CD4-positive, alpha-beta memory T cell (primary cell): ENCODE results near the gene MRPL28. TPM values are rescaled to one million over a fixed set of nuclear protein-coding genes. Genes with fewer than 3 reads are reported as not detected.
A peak's percentile ranks its signal among the peaks of the same experiment; 100 is the strongest.

ENCODE experiments used
- CTCF ChIA-PET: fragments of 350-600 bp; sonication (Branson Sonifier 250); formaldehyde crosslinking; loops from one replicate; lab custom pipeline; 2021; ENCODE audit warnings: inconsistent platforms; ENCODE audit not compliant: partially characterized antibody; lab: Charles Lee
- POLR2A ChIA-PET: fragments of 350-600 bp; sonication (Branson Sonifier 250); formaldehyde crosslinking; loops from one replicate; lab custom pipeline; 2021; ENCODE audit not compliant: partially characterized antibody; lab: Charles Lee
- DNase-seq, 5 donors: peaks; one replicate each; pipeline versions ENCODE4 v3.0.0 to v3.0.0-alpha.2; 2020 to 2022; ENCODE audit warnings: mixed read lengths in 1 of 5
- H3K27ac ChIP-seq: one replicate; pipeline ENCODE4 v1.7.0; 2013; ENCODE audit warnings: low read depth, low read length
- H3K27me3 ChIP-seq: 2 replicates; pipeline ENCODE4 v1.7.0; 2013; ENCODE audit warnings: mild to moderate bottlenecking, low read length, moderate library complexity; ENCODE audit not compliant: insufficient read depth
- H3K36me3 ChIP-seq: 2 replicates; pipeline ENCODE4 v1.7.0; 2013; ENCODE audit warnings: mild to moderate bottlenecking, low read length, moderate library complexity; ENCODE audit not compliant: insufficient read depth
- H3K4me1 ChIP-seq: 2 replicates; pipeline ENCODE4 v1.7.0; 2013; ENCODE audit warnings: mild to moderate bottlenecking, low read length, moderate library complexity; ENCODE audit not compliant: insufficient read depth
- H3K4me3 ChIP-seq, 2 donors: one replicate each; pipeline ENCODE4 v1.7.0; 2013; ENCODE audit warnings: low read length in 2 of 2, mild to moderate bottlenecking in 1 of 2
- H3K9me3 ChIP-seq, 2 donors: one replicate each; pipeline ENCODE4 v1.7.0; 2013; ENCODE audit warnings: low read length in 2 of 2, control low read depth in 1 of 2; ENCODE audit not compliant: control insufficient read depth in 1 of 2
- H3K27ac Mint-ChIP-seq, 7 donors: one replicate each; pipeline ENCODE4 v1.8.0; 2020 to 2021; ENCODE audit warnings: mixed read lengths in 7 of 7, mild to moderate bottlenecking in 6 of 7, inconsistent platforms in 3 of 7, moderate library complexity in 3 of 7
- H3K27me3 Mint-ChIP-seq, 2 donors: one replicate each; pipeline ENCODE4 v1.8.0; 2020 to 2021; ENCODE audit warnings: mixed read lengths in 2 of 2
- H3K36me3 Mint-ChIP-seq, 2 donors: one replicate each; pipeline ENCODE4 v1.8.0; 2020 to 2021; ENCODE audit warnings: mixed read lengths in 2 of 2, inconsistent platforms in 1 of 2, mild to moderate bottlenecking in 1 of 2
- H3K4me1 Mint-ChIP-seq, 4 donors: one replicate each; pipeline ENCODE4 v1.8.0; 2020 to 2021; ENCODE audit warnings: mixed read lengths in 4 of 4, mild to moderate bottlenecking in 1 of 4
- H3K4me3 Mint-ChIP-seq, 8 donors: one replicate each; pipeline ENCODE4 v1.8.0; 2020 to 2021; ENCODE audit warnings: mixed read lengths in 8 of 8, mild to moderate bottlenecking in 7 of 8, moderate library complexity in 6 of 8, inconsistent platforms in 3 of 8
- H3K9me3 Mint-ChIP-seq, 8 donors: one replicate each; pipeline ENCODE4 v1.8.0; 2020 to 2021; ENCODE audit warnings: mixed read lengths in 8 of 8, mild to moderate bottlenecking in 5 of 8, inconsistent platforms in 3 of 8, moderate library complexity in 1 of 8
- intact Hi-C: fragments of 100-400 bp; cut with micrococcal nuclease; formaldehyde crosslinking; loops from one replicate; pipeline ENCODE4 v1.15.1; 2023
- polyA plus RNA-seq, 2 donors: library from polyadenylated mRNA; unstranded; fragments of 300-500 nt; fragmentation: Illumina TruSeq; gene quantifications; one replicate each; pipeline ENCODE4 v1.2.3, GENCODE V29; 2021
- total RNA-seq, 2 experiments: library from RNA; stranded (reverse); gene quantifications; one replicate each; pipeline ENCODE4 v1.2.3, GENCODE V29; 2021

Gene MRPL28
- total and polyA plus RNA-seq, 4 experiments from 2014 or later: 27.9 to 59.2 (median 43.9) TPM

GRCh38 chr16:405548-406506 lies 35.5 kb upstream of the MRPL28 start:
- Histone ChIP-seq H3K4me1 (peaks cover 3% of the 10 kb centered on the region), H3K4me3 (no peak overlapping the region), H3K36me3 (no peaks in the 10 kb centered on the region), H3K27ac (no peak overlapping the region), H3K27me3 (no peaks in the 10 kb centered on the region), H3K9me3 (no peaks in the 10 kb centered on the region)
- Mint-ChIP-seq H3K4me3 (no peak overlapping the region), H3K27ac (no peak overlapping the region), H3K9me3 (no peaks in the 10 kb centered on the region), H3K36me3 (peaks cover 0 to 1% of the 10 kb centered on the region in 2 donors), H3K4me1 (peaks cover 0 to 1% (median under 1%) of the 10 kb centered on the region in 4 donors), H3K27me3 (no peaks in the 10 kb centered on the region)
- ChIA-PET POLR2A (interaction anchor here (1.3 kb wide), 1 partner anchor 20 kb away, joined by 3 read pairs; the partner anchor contains the start of gene RAB11FIP3), CTCF (no interaction called here)
- intact Hi-C loops: no loop called here
- no peak for DNase-seq

- H3K4me3 Mint-ChIP-seq: no peak overlapping the region
- DNase-seq: no peak
- H3K36me3 Mint-ChIP-seq: peaks cover 0 to 2% of the 10 kb centered on the region in 2 donors
- POLR2A ChIA-PET: interaction anchor here (1.3 kb wide), 1 partner anchor 20 kb away, joined by 3 read pairs; the partner anchor contains the start of gene RAB11FIP3
- no peak overlapping the region for H3K4me3 ChIP-seq
- H3K4me1 Mint-ChIP-seq: peaks cover 5 to 9% (median 7%) of the 10 kb centered on the region in 4 donors
- peaks cover 11% of the 10 kb centered on the region for H3K4me1 ChIP-seq
- no peak overlapping the region for H3K27ac Mint-ChIP-seq
- no peaks in the 10 kb centered on the region for H3K27me3 Mint-ChIP-seq
- H3K9me3 Mint-ChIP-seq: no peaks in the 10 kb centered on the region
- no peaks in the 10 kb centered on the region for H3K36me3 ChIP-seq
- intact Hi-C loops: no loop called here
- no peaks in the 10 kb centered on the region for H3K9me3 ChIP-seq
- H3K27ac ChIP-seq: no peak overlapping the region
- H3K27me3 ChIP-seq: no peaks in the 10 kb centered on the region
- CTCF ChIA-PET: no interaction called here
Observed at GRCh38 chr16:404971-405486, 34.7 kb upstream of the MRPL28 start.

- Mint-ChIP-seq H3K36me3 (peaks cover 0 to 3% of the 10 kb centered on the region in 2 donors), H3K27ac (peak within 1 kb of the TSS; percentile 88 to 96 (median 95)), H3K4me1 (peaks cover 6 to 25% (median 11%) of the 10 kb centered on the region in 4 donors), H3K27me3 (no peaks in the 10 kb centered on the region), H3K4me3 (peak within 1 kb of the TSS; percentile 88 to 94 (median 89)), H3K9me3 (no peaks in the 10 kb centered on the region)
- H3K4me1 ChIP-seq: peaks cover 13% of the 10 kb centered on the region
- CTCF ChIA-PET: interaction anchor here (0.7 to 2.3 kb wide), 3 partner anchors 10 to 31 kb away, joined by 3 to 7 read pairs (median 4); no protein-coding TSS in a partner anchor
- peak within 1 kb of the TSS; percentile 61 to 68 for H3K4me3 ChIP-seq
- no peaks in the 10 kb centered on the region for H3K36me3 ChIP-seq
- H3K27me3 ChIP-seq: no peaks in the 10 kb centered on the region
- peak; percentile 92 to 96 (median 94) for DNase-seq
- POLR2A ChIA-PET: interaction anchor here (1.0 to 4.1 kb wide), 10 partner anchors 9 to 189 kb away, joined by 3 to 35 read pairs (median 9); partner anchors contain the start of genes AXIN1, LUC7L, MRPL28 and PGAP6
- H3K27ac ChIP-seq: peak within 1 kb of the TSS; percentile 79
- intact Hi-C loops: loop anchor here (1.0 kb wide), 4 partner anchors 19 to 126 kb away; partner anchors contain the start of genes CAPN15 and RAB11FIP3
- H3K9me3 ChIP-seq: no peaks in the 10 kb centered on the region
Observed at GRCh38 chr16:401468-402348, 31.4 kb upstream of the MRPL28 start, which contains the start of gene DECR2. TSS of gene DECR2 (plus strand) at chr16:401885. CDS start at chr16:401964, 79 bp downstream.

GRCh38 chr16:400061-400591 lies 29.8 kb upstream of the MRPL28 start:
- Mint-ChIP-seq H3K36me3 (peaks cover 0 to 4% of the 10 kb centered on the region in 2 donors), H3K27me3 (no peaks in the 10 kb centered on the region), H3K4me3 (peak overlapping the region; percentile 88 to 94 (median 89)), H3K4me1 (peaks cover 12 to 32% (median 18%) of the 10 kb centered on the region in 4 donors), H3K9me3 (no peaks in the 10 kb centered on the region), H3K27ac (peak overlapping the region; percentile 6 to 96 (median 95))
- POLR2A ChIA-PET: interaction anchor here (1.3 to 4.1 kb wide), 9 partner anchors 8 to 236 kb away, joined by 3 to 35 read pairs (median 7); partner anchors contain the start of genes AXIN1, CAPN15, METTL26 and PGAP6
- no peaks in the 10 kb centered on the region for H3K27me3 ChIP-seq
- no peaks in the 10 kb centered on the region for H3K36me3 ChIP-seq
- H3K4me3 ChIP-seq: peak overlapping the region in 1 of 2 donors; percentile 68
- H3K4me1 ChIP-seq: peaks cover 20% of the 10 kb centered on the region
- CTCF ChIA-PET: interaction anchor here (2.3 kb wide), 1 partner anchor 8 kb away, joined by 7 read pairs; no protein-coding TSS in a partner anchor
- H3K27ac ChIP-seq: peak overlapping the region; percentile 79
- DNase-seq: no peak
- intact Hi-C loops: no loop called here
- no peaks in the 10 kb centered on the region for H3K9me3 ChIP-seq

GRCh38 chr16:399340-400019 lies 29.1 kb upstream of the MRPL28 start:
- no peaks in the 10 kb centered on the region for H3K9me3 ChIP-seq
- H3K27ac Mint-ChIP-seq: peak overlapping the region in 5 of 7 donors; percentile 12 to 91 (median 57)
- no peaks in the 10 kb centered on the region for H3K36me3 ChIP-seq
- peaks cover 20% of the 10 kb centered on the region for H3K4me1 ChIP-seq
- peaks cover 12 to 32% (median 18%) of the 10 kb centered on the region in 4 donors for H3K4me1 Mint-ChIP-seq
- no peak overlapping the region for H3K27ac ChIP-seq
- H3K9me3 Mint-ChIP-seq: no peaks in the 10 kb centered on the region
- peaks cover 0 to 4% of the 10 kb centered on the region in 2 donors for H3K36me3 Mint-ChIP-seq
- no peak overlapping the region for H3K4me3 ChIP-seq
- CTCF ChIA-PET: interaction anchor here (2.3 kb wide), 1 partner anchor 8 kb away, joined by 7 read pairs; no protein-coding TSS in a partner anchor
- no peak for DNase-seq
- no peaks in the 10 kb centered on the region for H3K27me3 Mint-ChIP-seq
- intact Hi-C loops: no loop called here
- POLR2A ChIA-PET: interaction anchor here (1.0 to 4.1 kb wide), 5 partner anchors 11 to 236 kb away, joined by 3 to 35 read pairs (median 4); partner anchors contain the start of genes CAPN15, METTL26, PGAP6 and RAB11FIP3
- H3K27me3 ChIP-seq: no peaks in the 10 kb centered on the region
- H3K4me3 Mint-ChIP-seq: peak overlapping the region in 7 of 8 donors; percentile 36 to 94 (median 62)
